BLaER1 treated with 17β-estradiol and CSF1 and Interleukin-3, amounts not matched to agents 10 nM and 100 nM (cell line): ENCODE measurements around the gene TVP23A.

Experiments
- H3K27ac ChIP-seq, 11 experiments: shearing (Covaris generic); formaldehyde crosslinking; 2 replicates each; pipeline ENCODE4 v1.8.1; 2022
- H3K27me3 ChIP-seq, 11 experiments: shearing (Covaris generic); formaldehyde crosslinking; 2 replicates each; pipeline ENCODE4 v1.8.1; 2022
- H3K36me3 ChIP-seq, 11 experiments: shearing (Covaris generic); formaldehyde crosslinking; 2 replicates each; pipeline ENCODE4 v1.8.1; 2022
- H3K4me1 ChIP-seq, 10 experiments: shearing (Covaris generic); formaldehyde crosslinking; 2 replicates each; pipeline ENCODE4 v1.8.1; 2022
- H3K4me2 ChIP-seq, 11 experiments: shearing (Covaris generic); formaldehyde crosslinking; 2 replicates each; pipeline ENCODE4 v1.8.1; 2022
- H3K4me3 ChIP-seq, 10 experiments: shearing (Covaris generic); formaldehyde crosslinking; 2 replicates each; pipeline ENCODE4 v1.8.1; 2022
- H3K9ac ChIP-seq, 11 experiments: shearing (Covaris generic); formaldehyde crosslinking; 2 replicates each; pipeline ENCODE4 v1.8.1; 2022
- H3K9me3 ChIP-seq, 11 experiments: shearing (Covaris generic); formaldehyde crosslinking; replicated peaks in 1 of 11; 2 replicates each; pipeline ENCODE4 v1.8.1; 2022
- H4K20me1 ChIP-seq, 11 experiments: shearing (Covaris generic); formaldehyde crosslinking; 2 replicates each; pipeline ENCODE4 v1.8.1; 2022
- Cebpa-rat ChIP-seq, 11 experiments: shearing (Covaris generic); IDR thresholded peaks; 2 replicates each; pipeline ENCODE4 v1.8.1; 2022

The TVP23A gene

GRCh38 chr16:10770907-10771306, 47.7 kb downstream of the TVP23A start:
- peak overlapping the region; percentile 47 to 87 (median 68) for H3K4me2 ChIP-seq
- peaks cover 7 to 29% (median 22%) of the 10 kb centered on the region in 11 experiments; a peak in 17 of 22 replicates for H3K36me3 ChIP-seq
- H3K27me3 ChIP-seq, result no peaks in the 10 kb centered on the region
- H3K9me3 ChIP-seq, result no peaks in the 10 kb centered on the region
- peak in 9 of 11 experiments; percentile 37 to 87 (median 74); a peak in 12 of 22 replicates for TF ChIP-seq Cebpa-rat (IDR thresholded peaks at IDR 0.05)
- H3K9ac ChIP-seq, result peak overlapping the region in 9 of 11 experiments; percentile 3 to 71 (median 26); a peak in 11 of 22 replicates
- H3K4me1 ChIP-seq, result peaks cover 67 to 92% (median 74%) of the 10 kb centered on the region in 10 experiments
- H3K4me3 ChIP-seq, result no peak overlapping the region; a peak in 1 of 20 replicates
- peak overlapping the region in 10 of 11 experiments; percentile 9 to 83 (median 59); a peak in 19 of 22 replicates for H3K27ac ChIP-seq
- no peaks in the 10 kb centered on the region; a peak in 1 of 22 replicates for H4K20me1 ChIP-seq

- Histone ChIP-seq H4K20me1 (no peaks in the 10 kb centered on the region; a peak in 1 of 22 replicates), H3K4me2 (peak overlapping the region; percentile 10 to 87 (median 64); a peak in 19 of 22 replicates), H3K4me3 (no peak overlapping the region), H3K4me1 (peaks cover 73 to 99% (median 81%) of the 10 kb centered on the region in 10 experiments), H3K9ac (peak overlapping the region in 3 of 11 experiments; percentile 3 to 46 (median 43); a peak in 3 of 22 replicates), H3K36me3 (peaks cover 11 to 39% (median 30%) of the 10 kb centered on the region in 11 experiments; a peak in 19 of 22 replicates), H3K9me3 (no peaks in the 10 kb centered on the region), H3K27me3 (no peaks in the 10 kb centered on the region), H3K27ac (peak overlapping the region in 6 of 11 experiments; percentile 12 to 83 (median 26); a peak in 8 of 22 replicates)
- TF ChIP-seq Cebpa-rat (IDR thresholded peaks at IDR 0.05), result no peak
These were observed 49.2 kb downstream of the TVP23A start for GRCh38 chr16:10769381-10769780.

GRCh38 chr16:10767127-10767526, 51.5 kb downstream of the TVP23A start:
- H3K4me2 ChIP-seq, result peak overlapping the region; percentile 79 to 95 (median 91)
- H3K4me1 ChIP-seq, result peaks cover 88 to 100% (median 98%) of the 10 kb centered on the region in 10 experiments
- peaks cover 0 to 7% (median 0%) of the 10 kb centered on the region in 11 experiments; a peak in 5 of 22 replicates for H3K9me3 ChIP-seq
- H3K36me3 ChIP-seq, result peaks cover 21 to 52% (median 43%) of the 10 kb centered on the region in 11 experiments; a peak in 21 of 22 replicates
- no peaks in the 10 kb centered on the region for H3K27me3 ChIP-seq
- H3K9ac ChIP-seq, result peak overlapping the region in 3 of 11 experiments; percentile 66 to 75 (median 72); a peak in 1 of 22 replicates
- no peak for TF ChIP-seq Cebpa-rat (IDR thresholded peaks at IDR 0.05)
- peak overlapping the region in 8 of 11 experiments; percentile 66 to 82 (median 72); a peak in 14 of 22 replicates for H3K27ac ChIP-seq
- H3K4me3 ChIP-seq, result no peak overlapping the region
- H4K20me1 ChIP-seq, result no peaks in the 10 kb centered on the region; a peak in 1 of 22 replicates

GRCh38 chr16:10765772-10766171, 52.8 kb downstream of the TVP23A start:
- H3K9ac ChIP-seq, result peak overlapping the region; percentile 18 to 75 (median 44); a peak in 19 of 22 replicates
- H3K36me3 ChIP-seq, result peaks cover 29 to 66% (median 56%) of the 10 kb centered on the region in 11 experiments
- H3K27me3 ChIP-seq, result no peaks in the 10 kb centered on the region
- peaks cover 0 to 7% (median 0%) of the 10 kb centered on the region in 11 experiments; a peak in 5 of 22 replicates for H3K9me3 ChIP-seq
- TF ChIP-seq Cebpa-rat (IDR thresholded peaks at IDR 0.05), result no peak
- H3K27ac ChIP-seq, result peak overlapping the region; percentile 29 to 82 (median 70); a peak in 21 of 22 replicates
- peak overlapping the region in 4 of 10 experiments; percentile 3 to 33 (median 12); a peak in 4 of 20 replicates for H3K4me3 ChIP-seq
- peak overlapping the region; percentile 79 to 95 (median 91) for H3K4me2 ChIP-seq
- no peaks in the 10 kb centered on the region; a peak in 1 of 22 replicates for H4K20me1 ChIP-seq
- H3K4me1 ChIP-seq, result peaks cover 88 to 100% (median 100%) of the 10 kb centered on the region in 10 experiments

GRCh38 chr16:10763456-10763855, 55.1 kb downstream of the TVP23A start:
- no peak for TF ChIP-seq Cebpa-rat (IDR thresholded peaks at IDR 0.05)
- H3K4me3 ChIP-seq, result peak overlapping the region in 4 of 10 experiments; percentile 18 to 42 (median 32); a peak in 5 of 20 replicates
- peaks cover 48 to 77% (median 68%) of the 10 kb centered on the region in 11 experiments for H3K36me3 ChIP-seq
- H3K9ac ChIP-seq, result peak overlapping the region; percentile 31 to 76 (median 68); a peak in 21 of 22 replicates
- H4K20me1 ChIP-seq, result no peaks in the 10 kb centered on the region; a peak in 3 of 22 replicates
- H3K4me2 ChIP-seq, result peak overlapping the region; percentile 78 to 95 (median 91)
- H3K27me3 ChIP-seq, result no peaks in the 10 kb centered on the region
- peaks cover 83 to 100% (median 100%) of the 10 kb centered on the region in 10 experiments for H3K4me1 ChIP-seq
- H3K9me3 ChIP-seq, result peaks cover 0 to 7% (median 0%) of the 10 kb centered on the region in 11 experiments; a peak in 5 of 22 replicates
- peak overlapping the region; percentile 68 to 85 (median 83); a peak in 21 of 22 replicates for H3K27ac ChIP-seq

- H4K20me1 ChIP-seq, result no peaks in the 10 kb centered on the region; a peak in 3 of 22 replicates
- peaks cover 80 to 97% (median 90%) of the 10 kb centered on the region in 10 experiments for H3K4me1 ChIP-seq
- H3K27ac ChIP-seq, result peak overlapping the region; percentile 68 to 85 (median 83)
- no peaks in the 10 kb centered on the region for H3K27me3 ChIP-seq
- H3K9me3 ChIP-seq, result peaks cover 0 to 7% (median 0%) of the 10 kb centered on the region in 11 experiments; a peak in 5 of 22 replicates
- H3K4me3 ChIP-seq, result peak overlapping the region in 4 of 10 experiments; percentile 18 to 42 (median 32); a peak in 5 of 20 replicates
- peak overlapping the region; percentile 31 to 76 (median 68); a peak in 21 of 22 replicates for H3K9ac ChIP-seq
- TF ChIP-seq Cebpa-rat (IDR thresholded peaks at IDR 0.05), result no peak
- peaks cover 49 to 77% (median 69%) of the 10 kb centered on the region in 11 experiments for H3K36me3 ChIP-seq
- H3K4me2 ChIP-seq, result peak overlapping the region; percentile 78 to 95 (median 91)
These were observed 56.1 kb downstream of the TVP23A start for GRCh38 chr16:10762336-10763016.

GRCh38 chr16:10761373-10761772, 57.2 kb downstream of the TVP23A start:
- no peak for TF ChIP-seq Cebpa-rat (IDR thresholded peaks at IDR 0.05)
- H3K27ac ChIP-seq, result peak overlapping the region in 10 of 11 experiments; percentile 68 to 85 (median 82); a peak in 16 of 22 replicates
- peaks cover 58 to 82% (median 76%) of the 10 kb centered on the region in 11 experiments for H3K36me3 ChIP-seq
- H3K4me3 ChIP-seq, result peak overlapping the region in 1 of 10 experiments; percentile 17; a peak in 2 of 20 replicates
- peaks cover 75 to 97% (median 89%) of the 10 kb centered on the region in 10 experiments for H3K4me1 ChIP-seq
- H4K20me1 ChIP-seq, result no peaks in the 10 kb centered on the region; a peak in 3 of 22 replicates
- H3K9ac ChIP-seq, result peak overlapping the region in 9 of 11 experiments; percentile 7 to 76 (median 68); a peak in 9 of 22 replicates
- peak overlapping the region; percentile 78 to 95 (median 91) for H3K4me2 ChIP-seq
- no peaks in the 10 kb centered on the region for H3K27me3 ChIP-seq
- H3K9me3 ChIP-seq, result peaks cover 0 to 7% (median 0%) of the 10 kb centered on the region in 11 experiments; a peak in 5 of 22 replicates

- H4K20me1 ChIP-seq, result no peaks in the 10 kb centered on the region; a peak in 3 of 22 replicates
- no peak for TF ChIP-seq Cebpa-rat (IDR thresholded peaks at IDR 0.05)
- H3K9me3 ChIP-seq, result peaks cover 0 to 7% (median 0%) of the 10 kb centered on the region in 11 experiments; a peak in 5 of 22 replicates
- peak overlapping the region in 10 of 11 experiments; percentile 12 to 85 (median 61); a peak in 15 of 22 replicates for H3K27ac ChIP-seq
- H3K4me2 ChIP-seq, result peak overlapping the region; percentile 78 to 95 (median 91)
- no peaks in the 10 kb centered on the region for H3K27me3 ChIP-seq
- peaks cover 63 to 87% (median 78%) of the 10 kb centered on the region in 11 experiments for H3K36me3 ChIP-seq
- peaks cover 75 to 97% (median 89%) of the 10 kb centered on the region in 10 experiments for H3K4me1 ChIP-seq
- H3K9ac ChIP-seq, result peak overlapping the region in 8 of 11 experiments; percentile 7 to 73 (median 45); a peak in 12 of 22 replicates
- no peak overlapping the region for H3K4me3 ChIP-seq
These were observed 57.7 kb downstream of the TVP23A start for GRCh38 chr16:10760858-10761257.
